PC-9 (cell line): Measurements from ENCODE around the gene ZNF605. TPM values are rescaled to one million over a fixed set of nuclear protein-coding genes. Genes with fewer than 3 reads are reported as not detected.

Experiments
- BruUV-seq: library from RNA; stranded (reverse); fragments of 400-500 nt; replicated peaks from 2 replicates; lab custom pipeline; 2021; lab: Mats Ljungman, UMichigan
- CTCF ChIA-PET: fragments of 300-600 bp; sonication (Branson Sonifier 250); formaldehyde crosslinking; loops from one replicate; lab custom pipeline; 2022; ENCODE audit warnings: antibody characterized with exemption; lab: Charles Lee
- POLR2A ChIA-PET: fragments of 300-600 bp; sonication (Branson Sonifier 250); formaldehyde crosslinking; loops from one replicate; lab custom pipeline; 2022; ENCODE audit warnings: antibody characterized with exemption; ENCODE audit not compliant: unreplicated experiment; lab: Charles Lee
- DNase-seq, 2 experiments: peaks; one replicate each; pipeline versions ENCODE4 v3.0.0 to v3.0.0-alpha.2; 2015 to 2022; ENCODE audit warnings: mixed read lengths in 1 of 2
- H2AFZ ChIP-seq: fragments of 200-600 bp; sonication (generic); 2 replicates; pipeline ENCODE4 v1.8.1; 2017; ENCODE audit warnings: antibody characterized with exemption
- H3F3A ChIP-seq: fragments of 200-600 bp; sonication (generic); 2 replicates; pipeline ENCODE4 v1.8.1; 2017; ENCODE audit warnings: antibody characterized with exemption, mild to moderate bottlenecking, low read depth; ENCODE audit not compliant: insufficient read depth
- H3K27ac ChIP-seq: fragments of 200-600 bp; sonication (generic); 2 replicates; pipeline ENCODE4 v1.6.1; 2016; ENCODE audit warnings: mixed run types
- H3K27me3 ChIP-seq: fragments of 200-600 bp; sonication (generic); 2 replicates; pipeline ENCODE4 v1.6.1; 2016; ENCODE audit warnings: low read depth, mixed run types; ENCODE audit not compliant: insufficient read depth
- H3K36me3 ChIP-seq: fragments of 200-600 bp; sonication (generic); 2 replicates; pipeline ENCODE4 v1.6.1; 2016; ENCODE audit warnings: low read depth, mixed run types
- H3K4me1 ChIP-seq: fragments of 200-600 bp; sonication (generic); replicated peaks from 2 replicates; pipeline ENCODE4 v1.6.1; 2016; ENCODE audit warnings: mixed run types; ENCODE audit not compliant: insufficient read depth
- H3K4me2 ChIP-seq: fragments of 200-600 bp; sonication (generic); 2 replicates; pipeline ENCODE4 v1.6.1; 2017; ENCODE audit warnings: mixed run types
- H3K4me3 ChIP-seq: fragments of 200-600 bp; sonication (generic); 2 replicates; pipeline ENCODE4 v1.6.1; 2016; ENCODE audit warnings: mixed run types
- H3K79me2 ChIP-seq: fragments of 200-600 bp; sonication (generic); 2 replicates; pipeline ENCODE4 v1.6.1; 2017; ENCODE audit warnings: low read depth, mixed run types
- H3K9me2 ChIP-seq: fragments of 200-600 bp; sonication (generic); 2 replicates; pipeline ENCODE4 v1.8.1; 2017; ENCODE audit warnings: mild to moderate bottlenecking; ENCODE audit not compliant: insufficient read depth
- H3K9me3 ChIP-seq: fragments of 200-600 bp; sonication (generic); 2 replicates; pipeline ENCODE4 v1.8.1; 2016; ENCODE audit warnings: low read depth; ENCODE audit not compliant: insufficient read depth
- H4K20me1 ChIP-seq: fragments of 200-600 bp; sonication (generic); 2 replicates; pipeline ENCODE4 v1.8.1; 2017; ENCODE audit not compliant: insufficient read depth
- EZH2 ChIP-seq: fragments of 200-600 bp; sonication (generic); IDR thresholded peaks from 2 replicates; pipeline ENCODE4 v1.8.0; 2017; ENCODE audit warnings: antibody characterized with exemption, low read depth
- intact Hi-C: fragments of 100-400 bp; cut with micrococcal nuclease; formaldehyde crosslinking; loops from one replicate; pipeline ENCODE4 v1.10.0; 2022; ENCODE audit not compliant: unreplicated experiment
- total RNA-seq: library from RNA; stranded (reverse); gene quantifications from 2 replicates; pipeline ENCODE4 v1.2.3, GENCODE V29; 2021
- TF ChIP-seq, protein P1 (sequence below): fragments of 200-600 bp; sonication (generic); conservative IDR thresholded peaks from 2 replicates; pipeline ENCODE4 v1.6.1; 2017; ENCODE audit warnings: mixed run types, antibody characterized with exemption, mild to moderate bottlenecking, moderate library complexity

ZNF605 gene
- total RNA-seq, 1 experiment from 2014 or later, result 13.5 TPM

DNA sequence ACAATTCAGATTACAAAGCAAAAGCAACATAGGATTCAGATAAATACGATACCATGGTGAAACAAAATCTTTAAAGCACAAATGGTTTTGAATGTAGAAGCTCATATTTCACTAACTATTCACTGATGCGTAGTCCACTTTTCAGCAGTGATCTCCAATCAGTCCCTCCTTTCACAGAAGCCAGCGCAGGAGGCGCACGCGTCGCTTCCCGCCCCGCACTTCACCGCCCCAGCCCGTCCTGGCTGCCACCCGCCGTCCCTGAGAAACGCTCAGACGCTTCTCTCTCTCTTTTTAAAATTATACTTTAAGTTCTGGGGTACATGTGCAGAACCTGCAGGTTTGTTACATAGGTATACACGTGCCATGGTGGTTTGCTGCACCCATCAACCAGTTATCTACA, 48.9 kb downstream of the ZNF605 start:
- intact Hi-C loops, result no loop called here
- no peaks in the 10 kb centered on the region for H3K9me2 ChIP-seq
- H3K4me2 ChIP-seq, result no peak overlapping the region
- H4K20me1 ChIP-seq, result no peaks in the 10 kb centered on the region
- H3K36me3 ChIP-seq, result no peaks in the 10 kb centered on the region
- CTCF ChIA-PET, result no interaction called here
- H3K79me2 ChIP-seq, result no peaks in the 10 kb centered on the region
- POLR2A ChIA-PET, result no interaction called here
- H3F3A ChIP-seq, result no peaks in the 10 kb centered on the region
- peaks cover 7% of the 10 kb centered on the region for H3K9me3 ChIP-seq
- H2AFZ ChIP-seq, result no peak overlapping the region
- TF ChIP-seq, protein P1, sequence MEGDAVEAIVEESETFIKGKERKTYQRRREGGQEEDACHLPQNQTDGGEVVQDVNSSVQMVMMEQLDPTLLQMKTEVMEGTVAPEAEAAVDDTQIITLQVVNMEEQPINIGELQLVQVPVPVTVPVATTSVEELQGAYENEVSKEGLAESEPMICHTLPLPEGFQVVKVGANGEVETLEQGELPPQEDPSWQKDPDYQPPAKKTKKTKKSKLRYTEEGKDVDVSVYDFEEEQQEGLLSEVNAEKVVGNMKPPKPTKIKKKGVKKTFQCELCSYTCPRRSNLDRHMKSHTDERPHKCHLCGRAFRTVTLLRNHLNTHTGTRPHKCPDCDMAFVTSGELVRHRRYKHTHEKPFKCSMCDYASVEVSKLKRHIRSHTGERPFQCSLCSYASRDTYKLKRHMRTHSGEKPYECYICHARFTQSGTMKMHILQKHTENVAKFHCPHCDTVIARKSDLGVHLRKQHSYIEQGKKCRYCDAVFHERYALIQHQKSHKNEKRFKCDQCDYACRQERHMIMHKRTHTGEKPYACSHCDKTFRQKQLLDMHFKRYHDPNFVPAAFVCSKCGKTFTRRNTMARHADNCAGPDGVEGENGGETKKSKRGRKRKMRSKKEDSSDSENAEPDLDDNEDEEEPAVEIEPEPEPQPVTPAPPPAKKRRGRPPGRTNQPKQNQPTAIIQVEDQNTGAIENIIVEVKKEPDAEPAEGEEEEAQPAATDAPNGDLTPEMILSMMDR, result no peak
- no peak for TF ChIP-seq EZH2
- H3K27ac ChIP-seq, result no peak overlapping the region
- no peaks in the 10 kb centered on the region for H3K27me3 ChIP-seq
- no TSS peak for BruUV-seq
- no peaks in the 10 kb centered on the region for H3K4me1 ChIP-seq
- no peak for DNase-seq
- no peak overlapping the region for H3K4me3 ChIP-seq

DNA sequence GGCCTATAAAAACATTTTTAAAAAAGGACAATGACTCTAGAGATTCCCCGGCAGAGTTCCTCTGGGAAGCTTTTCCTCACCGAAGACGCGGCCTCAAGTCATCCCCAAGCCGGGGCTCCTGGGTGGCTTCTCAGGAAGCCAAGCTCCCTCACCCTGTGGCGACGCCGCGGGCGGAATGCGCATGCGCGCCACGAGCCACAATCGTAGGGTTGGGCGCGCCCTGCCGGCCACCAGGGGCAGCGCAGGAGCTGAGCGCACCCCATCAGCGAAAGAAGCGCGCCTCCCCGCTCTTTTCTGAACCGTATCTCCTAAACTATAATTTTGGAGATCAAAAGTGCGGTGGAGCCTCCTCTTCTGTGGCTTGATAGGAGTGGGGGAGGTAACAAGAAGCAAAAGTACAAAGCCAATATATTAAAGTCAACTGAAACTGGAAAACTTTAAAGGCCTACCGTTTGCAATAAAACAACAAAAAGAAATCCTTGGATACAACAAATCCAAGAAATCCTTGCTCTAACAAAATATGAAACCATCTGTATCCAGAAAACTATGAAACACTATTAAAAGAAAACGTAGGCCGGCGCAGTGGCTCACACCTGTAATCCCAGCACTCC, 51.3 kb downstream of the ZNF605 start:
- no peak for TF ChIP-seq EZH2
- TF ChIP-seq, protein P1, result no peak
- Histone ChIP-seq H3K4me1 (no peaks in the 10 kb centered on the region), H4K20me1 (no peaks in the 10 kb centered on the region), H3K79me2 (no peaks in the 10 kb centered on the region), H3K4me2 (no peak overlapping the region), H3K9me3 (no peaks in the 10 kb centered on the region; the same call in 1 of the 2 replicates), H3K27me3 (no peaks in the 10 kb centered on the region), H3K36me3 (no peaks in the 10 kb centered on the region), H3F3A (no peaks in the 10 kb centered on the region), H3K27ac (no peak overlapping the region), H2AFZ (no peak overlapping the region), H3K4me3 (no peak overlapping the region), H3K9me2 (no peaks in the 10 kb centered on the region)
- DNase-seq, result no peak
- no TSS peak for BruUV-seq
- intact Hi-C loops, result no loop called here
- POLR2A ChIA-PET, result no interaction called here
- CTCF ChIA-PET, result no interaction called here

DNA sequence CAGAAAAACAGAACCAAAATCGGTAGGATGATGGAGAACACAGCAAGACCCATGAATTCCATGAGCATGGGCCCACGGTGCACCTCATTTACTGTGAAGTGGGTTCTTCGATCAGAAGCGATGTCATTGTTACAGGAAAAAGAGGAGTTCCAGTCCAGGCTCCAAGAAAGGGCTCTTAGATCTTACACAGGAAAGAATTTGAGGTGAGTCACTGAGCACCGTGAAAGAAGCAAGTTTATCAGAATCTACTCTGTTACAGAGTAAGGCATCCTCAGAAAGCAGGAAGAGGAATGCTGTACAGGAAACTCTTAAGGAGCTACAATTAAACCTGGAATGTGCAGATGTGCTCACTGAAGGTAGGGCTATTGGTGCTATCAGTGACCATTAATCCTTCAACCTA, 57.1 kb downstream of the ZNF605 start:
- TF ChIP-seq, protein P1, result no peak
- TF ChIP-seq EZH2, result no peak
- no peaks in the 10 kb centered on the region for H3K4me1 ChIP-seq
- H2AFZ ChIP-seq, result no peak overlapping the region
- CTCF ChIA-PET, result no interaction called here
- H4K20me1 ChIP-seq, result no peaks in the 10 kb centered on the region
- H3K27me3 ChIP-seq, result no peaks in the 10 kb centered on the region
- POLR2A ChIA-PET, result no interaction called here
- no peaks in the 10 kb centered on the region for H3F3A ChIP-seq
- no peaks in the 10 kb centered on the region for H3K79me2 ChIP-seq
- no peaks in the 10 kb centered on the region for H3K9me2 ChIP-seq
- DNase-seq, result no peak
- no peak overlapping the region for H3K27ac ChIP-seq
- intact Hi-C loops, result no loop called here
- peaks cover 4% of the 10 kb centered on the region for H3K9me3 ChIP-seq
- no peak overlapping the region for H3K4me3 ChIP-seq
- no TSS peak for BruUV-seq
- no peak overlapping the region for H3K4me2 ChIP-seq
- H3K36me3 ChIP-seq, result no peaks in the 10 kb centered on the region
